ENCODE results near the gene AGPAT3.

AGPAT3 gene

GRCh38 chr21:43958364-43959158 lies 93.5 kb downstream of the AGPAT3 start:
- no peak for DNase-seq

GRCh38 chr21:43959231-43960116 lies 94.5 kb downstream of the AGPAT3 start:
- DNase-seq = no peak

- DNase-seq = no peak
Observed at GRCh38 chr21:43961382-43961909, 96.4 kb downstream of the AGPAT3 start.

- DNase-seq = no peak
Observed at GRCh38 chr21:43965911-43966585, 101.0 kb downstream of the AGPAT3 start.

GRCh38 chr21:43966946-43967512 lies 102.0 kb downstream of the AGPAT3 start:
- no peak for DNase-seq

GRCh38 chr21:43967981-43968380 lies 103.0 kb downstream of the AGPAT3 start:
- no peak for DNase-seq

- DNase-seq = no peak
Observed at GRCh38 chr21:43968410-43969114, 103.5 kb downstream of the AGPAT3 start.

GRCh38 chr21:43969115-43969444 lies 104.1 kb downstream of the AGPAT3 start:
- no peak for DNase-seq

- no peak for DNase-seq
Observed at GRCh38 chr21:43970551-43970950, 105.5 kb downstream of the AGPAT3 start.

- no peak for DNase-seq
Observed at GRCh38 chr21:43971201-43971991, 106.4 kb downstream of the AGPAT3 start.

GRCh38 chr21:43971992-43972255 lies 106.9 kb downstream of the AGPAT3 start:
- no peak for DNase-seq

- no peak for DNase-seq
Observed at GRCh38 chr21:43972850-43973633, 108.0 kb downstream of the AGPAT3 start.

- DNase-seq = no peak
Observed at GRCh38 chr21:43973634-43973955, 108.6 kb downstream of the AGPAT3 start.

GRCh38 chr21:43974791-43975468 lies 109.9 kb downstream of the AGPAT3 start:
- no peak for DNase-seq

GRCh38 chr21:43975469-43976098 lies 110.6 kb downstream of the AGPAT3 start:
- peak; percentile 57 for DNase-seq

GRCh38 chr21:43976661-43977060 lies 111.6 kb downstream of the AGPAT3 start:
- DNase-seq = no peak

GRCh38 chr21:43978060-43978459 lies 113.0 kb downstream of the AGPAT3 start:
- no peak for DNase-seq

GRCh38 chr21:43979654-43980053 lies 114.6 kb downstream of the AGPAT3 start:
- DNase-seq = no peak

GRCh38 chr21:43981151-43981870 lies 116.3 kb downstream of the AGPAT3 start:
- no peak for DNase-seq
